SK-N-SH treated with all-trans-retinoic acid at 6 μM for 48 hours (cell line): Measurements from ENCODE around the gene YBX1.

Experiments
- ATAC-seq: fragments of 200-7000 bp; cut with Tn5 transposase; 3 replicates; pipeline ENCODE4 v1.9.1; 2020; ENCODE audit warnings: mild to moderate bottlenecking, moderate library complexity
- ARNTL ChIP-seq: fragments of 450-650 bp; formaldehyde crosslinking; IDR thresholded peaks from 2 replicates; pipeline ENCODE4 v1.5.0; 2020; ENCODE audit warnings: low read depth, mild to moderate bottlenecking, moderate library complexity, borderline replicate concordance
- BACH2 ChIP-seq: fragments of 250-450 bp; sonication (Bioruptor Pico); IDR thresholded peaks from 2 replicates; pipeline ENCODE4 v1.9.0; 2021; ENCODE audit warnings: mild to moderate bottlenecking, borderline replicate concordance
- CSDC2 ChIP-seq: fragments of 250-450 bp; sonication (Bioruptor Pico); IDR thresholded peaks from 2 replicates; pipeline ENCODE4 v1.5.0; 2020; ENCODE audit warnings: mild to moderate bottlenecking, moderate library complexity
- ESRRG ChIP-seq: fragments of 250-450 bp; sonication (Bioruptor Pico); IDR thresholded peaks from 2 replicates; pipeline ENCODE4 v1.6.1; 2021; ENCODE audit warnings: mild to moderate bottlenecking
- GLIS3 ChIP-seq: fragments of 250-450 bp; sonication (Bioruptor Pico); IDR thresholded peaks from 2 replicates; pipeline ENCODE4 v1.5.0; 2020; ENCODE audit warnings: mild to moderate bottlenecking, moderate library complexity
- OSR1 ChIP-seq: fragments of 250-450 bp; sonication (Bioruptor Pico); IDR thresholded peaks from 2 replicates; pipeline ENCODE4 v1.8.0; 2022; ENCODE audit warnings: moderate library complexity, mild to moderate bottlenecking, inconsistent platforms
- PPARA ChIP-seq: fragments of 250-450 bp; sonication (Bioruptor Pico); IDR thresholded peaks from 2 replicates; pipeline ENCODE4 v1.5.0; 2020; ENCODE audit warnings: mild to moderate bottlenecking, borderline replicate concordance
- RARB ChIP-seq: fragments of 250-450 bp; sonication (Bioruptor Pico); IDR thresholded peaks from 2 replicates; pipeline ENCODE4 v1.8.0; 2021; ENCODE audit warnings: mild to moderate bottlenecking, moderate library complexity
- SNAI2 ChIP-seq: fragments of 250-450 bp; sonication (Bioruptor Pico); IDR thresholded peaks from 2 replicates; pipeline ENCODE4 v1.5.0; 2020; ENCODE audit warnings: mild to moderate bottlenecking, moderate library complexity
- TCF4 ChIP-seq: fragments of 250-450 bp; sonication (Bioruptor Pico); IDR thresholded peaks from 2 replicates; pipeline ENCODE4 v1.8.0; 2021; ENCODE audit warnings: mild to moderate bottlenecking, moderate library complexity, borderline replicate concordance
- TOX ChIP-seq: fragments of 250-450 bp; sonication (Bioruptor Pico); IDR thresholded peaks from 2 replicates; pipeline ENCODE4 v1.8.0; 2021; ENCODE audit warnings: mild to moderate bottlenecking, moderate library complexity, borderline replicate concordance
- ZC3H10 ChIP-seq: fragments of 250-450 bp; sonication (Bioruptor Pico); IDR thresholded peaks from 2 replicates; pipeline ENCODE4 v1.5.1; 2021; ENCODE audit warnings: mild to moderate bottlenecking, moderate library complexity
- ZFP30 ChIP-seq: fragments of 450-650 bp; formaldehyde crosslinking; IDR thresholded peaks from 2 replicates; pipeline ENCODE4 v1.5.0; 2022; ENCODE audit warnings: mild to moderate bottlenecking, moderate library complexity
- ZNF70 ChIP-seq: fragments of 450-650 bp; formaldehyde crosslinking; IDR thresholded peaks from 2 replicates; pipeline ENCODE4 v1.5.0; 2020; ENCODE audit warnings: mild to moderate bottlenecking, moderate library complexity
- ZNF8 ChIP-seq: fragments of 450-650 bp; formaldehyde crosslinking; IDR thresholded peaks from 2 replicates; pipeline ENCODE4 v1.5.0; 2020; ENCODE audit warnings: mild to moderate bottlenecking, moderate library complexity
- TF ChIP-seq, protein P1 (sequence below): fragments of 250-450 bp; sonication (Bioruptor Pico); IDR thresholded peaks from 2 replicates; pipeline ENCODE4 v1.5.1; 2020; ENCODE audit warnings: low read depth, mild to moderate bottlenecking, moderate library complexity
- TF ChIP-seq, protein P2 (sequence below): fragments of 250-450 bp; sonication (Bioruptor Pico); IDR thresholded peaks from 2 replicates; pipeline ENCODE4 v1.5.0; 2020; ENCODE audit warnings: mild to moderate bottlenecking, moderate library complexity
- TF ChIP-seq, protein P3 (sequence below): fragments of 250-450 bp; sonication (Bioruptor Pico); IDR thresholded peaks from 2 replicates; pipeline ENCODE4 v1.8.0; 2021; ENCODE audit warnings: low read depth, mild to moderate bottlenecking, moderate library complexity, borderline replicate concordance
- TF ChIP-seq, protein P4 (sequence below): fragments of 250-450 bp; sonication (Bioruptor Pico); IDR thresholded peaks from 2 replicates; pipeline ENCODE4 v1.5.1; 2021; ENCODE audit warnings: mild to moderate bottlenecking, moderate library complexity
- TF ChIP-seq, protein P5 (sequence below): fragments of 250-450 bp; sonication (Bioruptor Pico); IDR thresholded peaks from 2 replicates; pipeline ENCODE4 v1.8.0; 2020; ENCODE audit warnings: mild to moderate bottlenecking, moderate library complexity, borderline replicate concordance

YBX1 gene

DNA sequence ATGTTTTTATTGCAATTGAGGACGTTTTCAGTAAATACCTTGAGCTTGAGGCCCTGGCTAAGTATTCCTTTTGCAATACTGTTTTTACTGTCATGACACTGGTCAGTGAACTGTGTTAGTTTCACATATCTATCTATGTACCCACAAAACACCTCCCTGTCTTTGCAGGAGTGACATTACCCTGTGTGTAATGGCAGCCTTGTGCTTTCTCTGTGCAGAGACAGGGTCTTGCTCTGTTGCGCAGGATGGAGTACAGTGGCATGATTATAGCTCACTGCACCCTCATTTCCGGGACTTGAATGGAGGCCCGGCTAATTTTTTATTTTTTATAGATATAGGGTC lies 8.9 kb downstream of the YBX1 start:
- no peak for ATAC-seq
- TF ChIP-seq, protein P1, sequence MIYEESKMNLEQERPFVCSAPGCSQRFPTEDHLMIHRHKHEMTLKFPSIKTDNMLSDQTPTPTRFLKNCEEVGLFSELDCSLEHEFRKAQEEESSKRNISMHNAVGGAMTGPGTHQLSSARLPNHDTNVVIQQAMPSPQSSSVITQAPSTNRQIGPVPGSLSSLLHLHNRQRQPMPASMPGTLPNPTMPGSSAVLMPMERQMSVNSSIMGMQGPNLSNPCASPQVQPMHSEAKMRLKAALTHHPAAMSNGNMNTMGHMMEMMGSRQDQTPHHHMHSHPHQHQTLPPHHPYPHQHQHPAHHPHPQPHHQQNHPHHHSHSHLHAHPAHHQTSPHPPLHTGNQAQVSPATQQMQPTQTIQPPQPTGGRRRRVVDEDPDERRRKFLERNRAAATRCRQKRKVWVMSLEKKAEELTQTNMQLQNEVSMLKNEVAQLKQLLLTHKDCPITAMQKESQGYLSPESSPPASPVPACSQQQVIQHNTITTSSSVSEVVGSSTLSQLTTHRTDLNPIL (CRISPR knock-in tag) = no peak
- no peak for TF ChIP-seq TCF4 (CRISPR knock-in tag)
- TF ChIP-seq, protein P2, sequence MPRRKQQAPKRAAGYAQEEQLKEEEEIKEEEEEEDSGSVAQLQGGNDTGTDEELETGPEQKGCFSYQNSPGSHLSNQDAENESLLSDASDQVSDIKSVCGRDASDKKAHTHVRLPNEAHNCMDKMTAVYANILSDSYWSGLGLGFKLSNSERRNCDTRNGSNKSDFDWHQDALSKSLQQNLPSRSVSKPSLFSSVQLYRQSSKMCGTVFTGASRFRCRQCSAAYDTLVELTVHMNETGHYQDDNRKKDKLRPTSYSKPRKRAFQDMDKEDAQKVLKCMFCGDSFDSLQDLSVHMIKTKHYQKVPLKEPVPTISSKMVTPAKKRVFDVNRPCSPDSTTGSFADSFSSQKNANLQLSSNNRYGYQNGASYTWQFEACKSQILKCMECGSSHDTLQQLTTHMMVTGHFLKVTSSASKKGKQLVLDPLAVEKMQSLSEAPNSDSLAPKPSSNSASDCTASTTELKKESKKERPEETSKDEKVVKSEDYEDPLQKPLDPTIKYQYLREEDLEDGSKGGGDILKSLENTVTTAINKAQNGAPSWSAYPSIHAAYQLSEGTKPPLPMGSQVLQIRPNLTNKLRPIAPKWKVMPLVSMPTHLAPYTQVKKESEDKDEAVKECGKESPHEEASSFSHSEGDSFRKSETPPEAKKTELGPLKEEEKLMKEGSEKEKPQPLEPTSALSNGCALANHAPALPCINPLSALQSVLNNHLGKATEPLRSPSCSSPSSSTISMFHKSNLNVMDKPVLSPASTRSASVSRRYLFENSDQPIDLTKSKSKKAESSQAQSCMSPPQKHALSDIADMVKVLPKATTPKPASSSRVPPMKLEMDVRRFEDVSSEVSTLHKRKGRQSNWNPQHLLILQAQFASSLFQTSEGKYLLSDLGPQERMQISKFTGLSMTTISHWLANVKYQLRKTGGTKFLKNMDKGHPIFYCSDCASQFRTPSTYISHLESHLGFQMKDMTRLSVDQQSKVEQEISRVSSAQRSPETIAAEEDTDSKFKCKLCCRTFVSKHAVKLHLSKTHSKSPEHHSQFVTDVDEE (CRISPR knock-in tag) = no peak
- no peak for TF ChIP-seq RARB (CRISPR knock-in tag)
- TF ChIP-seq ZNF8 (CRISPR knock-in tag) = no peak
- no peak for TF ChIP-seq TOX (CRISPR knock-in tag)
- no peak for TF ChIP-seq ESRRG (CRISPR knock-in tag)
- TF ChIP-seq ZFP30 = no peak
- TF ChIP-seq SNAI2 (CRISPR knock-in tag) = no peak
- TF ChIP-seq, protein P3, sequence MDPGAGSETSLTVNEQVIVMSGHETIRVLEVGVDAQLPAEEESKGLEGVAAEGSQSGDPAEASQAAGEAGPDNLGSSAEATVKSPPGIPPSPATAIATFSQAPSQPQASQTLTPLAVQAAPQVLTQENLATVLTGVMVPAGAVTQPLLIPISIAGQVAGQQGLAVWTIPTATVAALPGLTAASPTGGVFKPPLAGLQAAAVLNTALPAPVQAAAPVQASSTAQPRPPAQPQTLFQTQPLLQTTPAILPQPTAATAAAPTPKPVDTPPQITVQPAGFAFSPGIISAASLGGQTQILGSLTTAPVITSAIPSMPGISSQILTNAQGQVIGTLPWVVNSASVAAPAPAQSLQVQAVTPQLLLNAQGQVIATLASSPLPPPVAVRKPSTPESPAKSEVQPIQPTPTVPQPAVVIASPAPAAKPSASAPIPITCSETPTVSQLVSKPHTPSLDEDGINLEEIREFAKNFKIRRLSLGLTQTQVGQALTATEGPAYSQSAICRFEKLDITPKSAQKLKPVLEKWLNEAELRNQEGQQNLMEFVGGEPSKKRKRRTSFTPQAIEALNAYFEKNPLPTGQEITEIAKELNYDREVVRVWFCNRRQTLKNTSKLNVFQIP = no peak
- TF ChIP-seq, protein P4, sequence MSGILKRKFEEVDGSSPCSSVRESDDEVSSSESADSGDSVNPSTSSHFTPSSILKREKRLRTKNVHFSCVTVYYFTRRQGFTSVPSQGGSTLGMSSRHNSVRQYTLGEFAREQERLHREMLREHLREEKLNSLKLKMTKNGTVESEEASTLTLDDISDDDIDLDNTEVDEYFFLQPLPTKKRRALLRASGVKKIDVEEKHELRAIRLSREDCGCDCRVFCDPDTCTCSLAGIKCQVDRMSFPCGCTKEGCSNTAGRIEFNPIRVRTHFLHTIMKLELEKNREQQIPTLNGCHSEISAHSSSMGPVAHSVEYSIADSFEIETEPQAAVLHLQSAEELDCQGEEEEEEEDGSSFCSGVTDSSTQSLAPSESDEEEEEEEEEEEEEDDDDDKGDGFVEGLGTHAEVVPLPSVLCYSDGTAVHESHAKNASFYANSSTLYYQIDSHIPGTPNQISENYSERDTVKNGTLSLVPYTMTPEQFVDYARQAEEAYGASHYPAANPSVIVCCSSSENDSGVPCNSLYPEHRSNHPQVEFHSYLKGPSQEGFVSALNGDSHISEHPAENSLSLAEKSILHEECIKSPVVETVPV (CRISPR knock-in tag) = no peak
- TF ChIP-seq, protein P5, sequence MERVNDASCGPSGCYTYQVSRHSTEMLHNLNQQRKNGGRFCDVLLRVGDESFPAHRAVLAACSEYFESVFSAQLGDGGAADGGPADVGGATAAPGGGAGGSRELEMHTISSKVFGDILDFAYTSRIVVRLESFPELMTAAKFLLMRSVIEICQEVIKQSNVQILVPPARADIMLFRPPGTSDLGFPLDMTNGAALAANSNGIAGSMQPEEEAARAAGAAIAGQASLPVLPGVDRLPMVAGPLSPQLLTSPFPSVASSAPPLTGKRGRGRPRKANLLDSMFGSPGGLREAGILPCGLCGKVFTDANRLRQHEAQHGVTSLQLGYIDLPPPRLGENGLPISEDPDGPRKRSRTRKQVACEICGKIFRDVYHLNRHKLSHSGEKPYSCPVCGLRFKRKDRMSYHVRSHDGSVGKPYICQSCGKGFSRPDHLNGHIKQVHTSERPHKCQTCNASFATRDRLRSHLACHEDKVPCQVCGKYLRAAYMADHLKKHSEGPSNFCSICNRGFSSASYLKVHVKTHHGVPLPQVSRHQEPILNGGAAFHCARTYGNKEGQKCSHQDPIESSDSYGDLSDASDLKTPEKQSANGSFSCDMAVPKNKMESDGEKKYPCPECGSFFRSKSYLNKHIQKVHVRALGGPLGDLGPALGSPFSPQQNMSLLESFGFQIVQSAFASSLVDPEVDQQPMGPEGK (CRISPR knock-in tag) = no peak
- TF ChIP-seq BACH2 (CRISPR knock-in tag) = no peak
- no peak for TF ChIP-seq OSR1 (CRISPR knock-in tag)

DNA sequence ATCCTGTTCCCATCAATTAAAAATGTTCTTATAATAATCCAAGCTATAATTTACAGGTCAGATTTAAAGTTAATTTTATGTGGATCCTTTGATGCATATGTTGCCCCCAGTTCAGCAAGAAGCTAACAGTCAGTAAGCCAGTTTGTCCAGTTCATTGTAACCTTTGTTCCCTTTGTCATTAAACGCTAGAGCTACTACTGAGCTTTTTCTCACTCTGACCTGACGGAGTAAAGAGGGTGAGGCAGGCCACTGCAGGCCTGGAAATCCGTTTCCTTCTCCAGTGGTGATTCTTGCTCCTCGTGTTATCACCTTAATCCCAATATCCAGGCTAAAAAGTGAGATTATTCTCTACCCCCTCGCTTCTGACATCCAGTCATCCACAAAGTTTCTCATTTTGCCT lies 10.2 kb downstream of the YBX1 start:
- ATAC-seq = no peak
- TF ChIP-seq OSR1 (CRISPR knock-in tag) (no peak), BACH2 (CRISPR knock-in tag) (no peak), RARB (CRISPR knock-in tag) (no peak), ZNF70 (CRISPR knock-in tag) (no peak), TOX (CRISPR knock-in tag) (no peak), ARNTL (CRISPR knock-in tag) (no peak), ESRRG (CRISPR knock-in tag) (no peak), ZNF8 (CRISPR knock-in tag) (no peak), ZC3H10 (CRISPR knock-in tag) (no peak), CSDC2 (CRISPR knock-in tag) (no peak), SNAI2 (CRISPR knock-in tag) (no peak), PPARA (CRISPR knock-in tag) (no peak), GLIS3 (CRISPR knock-in tag) (no peak), ZFP30 (no peak)
- TF ChIP-seq, protein P1 (CRISPR knock-in tag) = no peak
- TF ChIP-seq, protein P4 (CRISPR knock-in tag) = no peak
